ENCODE results near the gene SBF2.

DNA sequence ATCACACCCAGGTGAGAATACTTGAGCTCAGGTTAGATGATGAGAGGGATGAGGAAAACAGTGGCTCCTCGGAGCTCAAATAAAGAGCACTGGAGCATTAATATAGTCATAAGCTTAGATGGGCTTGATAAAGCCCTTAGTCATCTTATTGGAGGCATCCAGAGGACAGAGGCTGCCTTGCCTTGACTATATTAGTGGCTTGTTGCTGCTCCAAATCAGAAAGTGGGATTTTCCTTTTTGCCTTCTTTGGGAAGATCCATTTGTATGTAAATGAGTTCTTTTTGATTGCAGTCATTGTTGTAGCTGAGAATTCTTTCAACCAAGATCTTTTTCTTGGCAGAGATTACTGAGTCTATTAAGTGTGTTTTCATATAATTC, 29.8 kb upstream of the SBF2 start:
- no peak for TF ChIP-seq EZH2phosphoT487 (IDR thresholded peaks at IDR 0.05; ENCODE audit: low read length)
- TF ChIP-seq, protein P1, sequence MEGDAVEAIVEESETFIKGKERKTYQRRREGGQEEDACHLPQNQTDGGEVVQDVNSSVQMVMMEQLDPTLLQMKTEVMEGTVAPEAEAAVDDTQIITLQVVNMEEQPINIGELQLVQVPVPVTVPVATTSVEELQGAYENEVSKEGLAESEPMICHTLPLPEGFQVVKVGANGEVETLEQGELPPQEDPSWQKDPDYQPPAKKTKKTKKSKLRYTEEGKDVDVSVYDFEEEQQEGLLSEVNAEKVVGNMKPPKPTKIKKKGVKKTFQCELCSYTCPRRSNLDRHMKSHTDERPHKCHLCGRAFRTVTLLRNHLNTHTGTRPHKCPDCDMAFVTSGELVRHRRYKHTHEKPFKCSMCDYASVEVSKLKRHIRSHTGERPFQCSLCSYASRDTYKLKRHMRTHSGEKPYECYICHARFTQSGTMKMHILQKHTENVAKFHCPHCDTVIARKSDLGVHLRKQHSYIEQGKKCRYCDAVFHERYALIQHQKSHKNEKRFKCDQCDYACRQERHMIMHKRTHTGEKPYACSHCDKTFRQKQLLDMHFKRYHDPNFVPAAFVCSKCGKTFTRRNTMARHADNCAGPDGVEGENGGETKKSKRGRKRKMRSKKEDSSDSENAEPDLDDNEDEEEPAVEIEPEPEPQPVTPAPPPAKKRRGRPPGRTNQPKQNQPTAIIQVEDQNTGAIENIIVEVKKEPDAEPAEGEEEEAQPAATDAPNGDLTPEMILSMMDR (IDR thresholded peaks at IDR 0.05; ENCODE audit: low read length), result no peak
- no peak for TF ChIP-seq EZH2 (optimal IDR thresholded peaks at IDR 0.05; ENCODE audit: low read depth, low read length)
